Keratinocyte (primary cell): ENCODE measurements around the gene KANSL2. TPM values are rescaled to one million over a fixed set of nuclear protein-coding genes. Genes with fewer than 3 reads are reported as not detected.
"Not testable (repeated sequence)": the region's sequence is repeated elsewhere in the genome, so short reads cannot be mapped to it uniquely, and the experiment has no call there.

Experiments
- DNase-seq: peaks from one replicate; pipeline ENCODE4 v3.0.0-alpha.2; 2011; ENCODE audit warnings: low read depth, missing footprints, low spot score
- FAIRE-seq: peaks from 2 replicates; lab custom pipeline; 2011; peaks lifted over from hg19 to GRCh38; lab: Jason Lieb, UNC
- H2AFZ ChIP-seq: 2 replicates; pipeline ENCODE4 v1.6.0; 2012; ENCODE audit warnings: low read length, control low read depth, inconsistent platforms; ENCODE audit not compliant: control insufficient read depth
- H3K27ac ChIP-seq: 2 replicates; pipeline ENCODE4 v1.5.1; 2011; ENCODE audit warnings: low read length; ENCODE audit not compliant: control insufficient read depth, insufficient read depth
- H3K27me3 ChIP-seq: 3 replicates; pipeline ENCODE4 v1.6.0; 2011; ENCODE audit warnings: low read length; ENCODE audit not compliant: control insufficient read depth, insufficient read depth; ENCODE audit errors: extremely low read depth
- H3K36me3 ChIP-seq, 2 experiments: 2 replicates in 1 of 2; 3 replicates in 1 of 2; pipeline ENCODE4 v1.5.1; 2011; ENCODE audit warnings: low read length in 2 of 2, mild to moderate bottlenecking in 1 of 2; ENCODE audit not compliant: control insufficient read depth in 2 of 2, insufficient read depth in 2 of 2; ENCODE audit errors: extremely low read depth in 1 of 2
- H3K4me1 ChIP-seq: 3 replicates; pipeline ENCODE4 v1.5.1; 2011; ENCODE audit warnings: low read length; ENCODE audit not compliant: control insufficient read depth, insufficient read depth; ENCODE audit errors: extremely low read depth
- H3K4me2 ChIP-seq: 3 replicates; pipeline ENCODE4 v1.6.0; 2011; ENCODE audit warnings: low read depth, low read length; ENCODE audit not compliant: control insufficient read depth, insufficient read depth; ENCODE audit errors: extremely low read depth
- H3K4me3 ChIP-seq, 3 experiments: fragments of 200-600 bp in 1 of 3; sonication (generic) in 1 of 3; 2 replicates in 2 of 3; 3 replicates in 1 of 3; pipeline ENCODE4 v1.5.1; 2011 to 2016; ENCODE audit warnings: low read length in 3 of 3, mild to moderate bottlenecking in 3 of 3, control low read depth in 2 of 3, inconsistent platforms in 1 of 3, low read depth in 1 of 3, mixed read lengths in 1 of 3, mixed run types in 1 of 3, moderate library complexity in 1 of 3; ENCODE audit not compliant: control insufficient read depth in 2 of 3, insufficient read depth in 2 of 3; ENCODE audit errors: extremely low read depth in 1 of 3
- H3K79me2 ChIP-seq: 2 replicates; pipeline ENCODE4 v1.6.0; 2012; ENCODE audit warnings: low read length; ENCODE audit not compliant: control insufficient read depth, insufficient read depth
- H3K9ac ChIP-seq: 3 replicates; pipeline ENCODE4 v1.6.0; 2011; ENCODE audit warnings: low read length; ENCODE audit not compliant: control insufficient read depth, insufficient read depth; ENCODE audit errors: extremely low read depth
- H3K9me1 ChIP-seq: 3 replicates; pipeline ENCODE4 v1.6.0; 2011; ENCODE audit warnings: low read length; ENCODE audit not compliant: control insufficient read depth, insufficient read depth; ENCODE audit errors: extremely low read depth
- H3K9me3 ChIP-seq: 2 replicates; pipeline ENCODE4 v1.5.1; 2012; ENCODE audit warnings: low read depth, low read length; ENCODE audit not compliant: control insufficient read depth
- H4K20me1 ChIP-seq: 3 replicates; pipeline ENCODE4 v1.6.0; 2011; ENCODE audit warnings: low read length; ENCODE audit not compliant: control insufficient read depth, insufficient read depth; ENCODE audit errors: extremely low read depth
- EZH2 ChIP-seq: IDR thresholded peaks from one replicate; pipeline ENCODE4 v1.6.1; 2012; ENCODE audit warnings: inconsistent platforms, mild to moderate bottlenecking, low read length, moderate library complexity
- dilution Hi-C: fragments of 300-500 bp; cut with MboI; formaldehyde crosslinking; loops from one replicate; pipeline ENCODE4 v1.7.0; 2020; ENCODE audit warnings: low sequenced_read_pairs; ENCODE audit not compliant: extremely low pct_ligation_motif_present
- polyA plus RNA-seq, 5 experiments: library from polyadenylated mRNA; depleted of rRNA in 3 of 5; stranded (reverse) in 3 of 5; stranded (forward) in 1 of 5; unstranded in 1 of 5; fragments of >200 nt; gene quantifications; 1 replicate in 1 of 5; 2 replicates in 3 of 5; 3 replicates in 1 of 5; pipeline versions ENCODE4 v1.2.1 to v1.2.3, GENCODE V29; 2011 to 2012; ENCODE audit warnings: missing spikeins in 2 of 5, low read depth in 1 of 5, low replicate concordance in 1 of 5
- TF ChIP-seq, protein P1 (sequence below), 3 experiments: IDR thresholded peaks in 1 of 3; conservative IDR thresholded peaks in 1 of 3; optimal IDR thresholded peaks in 1 of 3; 2 replicates in 2 of 3; 3 replicates in 1 of 3; pipeline versions ENCODE3 to v1.5.1; 2011; ENCODE audit warnings: low read length in 3 of 3, mild to moderate bottlenecking in 3 of 3, moderate library complexity in 2 of 3, control low read depth in 1 of 3, inconsistent platforms in 1 of 3; ENCODE audit not compliant: insufficient read depth in 2 of 3; ENCODE audit errors: extremely low read depth in 1 of 3

KANSL2 gene
- polyA plus RNA-seq, 1 donor (not counting 4 experiments of a cell fraction or from before 2014, with no cell fraction given) = 37.8 TPM

DNA sequence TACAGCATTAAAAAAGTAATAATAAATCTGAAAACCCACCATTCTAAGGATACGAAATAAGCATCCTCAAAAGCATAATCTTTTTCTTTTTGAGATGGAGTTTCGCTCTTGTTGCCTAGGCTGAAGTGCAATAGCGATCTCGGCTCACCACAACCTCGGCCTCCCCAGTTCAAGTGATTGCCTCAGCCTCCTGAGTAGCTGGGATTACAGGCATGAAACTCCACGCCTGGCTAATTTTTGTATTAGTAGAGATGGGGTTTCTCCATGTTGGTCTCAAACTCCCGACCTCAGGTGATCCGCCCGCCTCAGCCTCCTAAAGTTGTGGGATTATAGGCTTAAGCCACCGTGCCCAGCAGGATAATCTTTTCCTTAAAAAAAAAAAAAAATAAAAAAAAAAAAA is 30.2 kb upstream of the KANSL2 start:
- peaks cover 3% of the 10 kb centered on the region for H4K20me1 ChIP-seq
- no peaks in the 10 kb centered on the region for H3K9me1 ChIP-seq
- H3K9ac ChIP-seq = no peak overlapping the region
- H3K4me2 ChIP-seq = no peak overlapping the region
- FAIRE-seq (no peak), DNase-seq (no peak)
- no peak overlapping the region for H3K27ac ChIP-seq
- dilution Hi-C loops = no loop called here
- H3K79me2 ChIP-seq = peaks cover 86% of the 10 kb centered on the region
- peaks cover 16% of the 10 kb centered on the region for H3K4me1 ChIP-seq
- TF ChIP-seq, protein P1, sequence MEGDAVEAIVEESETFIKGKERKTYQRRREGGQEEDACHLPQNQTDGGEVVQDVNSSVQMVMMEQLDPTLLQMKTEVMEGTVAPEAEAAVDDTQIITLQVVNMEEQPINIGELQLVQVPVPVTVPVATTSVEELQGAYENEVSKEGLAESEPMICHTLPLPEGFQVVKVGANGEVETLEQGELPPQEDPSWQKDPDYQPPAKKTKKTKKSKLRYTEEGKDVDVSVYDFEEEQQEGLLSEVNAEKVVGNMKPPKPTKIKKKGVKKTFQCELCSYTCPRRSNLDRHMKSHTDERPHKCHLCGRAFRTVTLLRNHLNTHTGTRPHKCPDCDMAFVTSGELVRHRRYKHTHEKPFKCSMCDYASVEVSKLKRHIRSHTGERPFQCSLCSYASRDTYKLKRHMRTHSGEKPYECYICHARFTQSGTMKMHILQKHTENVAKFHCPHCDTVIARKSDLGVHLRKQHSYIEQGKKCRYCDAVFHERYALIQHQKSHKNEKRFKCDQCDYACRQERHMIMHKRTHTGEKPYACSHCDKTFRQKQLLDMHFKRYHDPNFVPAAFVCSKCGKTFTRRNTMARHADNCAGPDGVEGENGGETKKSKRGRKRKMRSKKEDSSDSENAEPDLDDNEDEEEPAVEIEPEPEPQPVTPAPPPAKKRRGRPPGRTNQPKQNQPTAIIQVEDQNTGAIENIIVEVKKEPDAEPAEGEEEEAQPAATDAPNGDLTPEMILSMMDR (optimal IDR thresholded peaks at IDR 0.05 in 1 of 3, IDR thresholded peaks at IDR 0.05 in 1 of 3, conservative IDR thresholded peaks at IDR 0.05 in 1 of 3; ENCODE audit: extremely low read depth in 1 of 3, insufficient read depth in 2 of 3, low read length in 3 of 3) = no peak
- no peak for TF ChIP-seq EZH2
- H3K4me3 ChIP-seq = no peak overlapping the region
- H2AFZ ChIP-seq = no peak overlapping the region
- H3K36me3 ChIP-seq = peaks cover 6 to 19% of the 10 kb centered on the region in 2 experiments
- no peaks in the 10 kb centered on the region for H3K27me3 ChIP-seq
- no peaks in the 10 kb centered on the region for H3K9me3 ChIP-seq

DNA sequence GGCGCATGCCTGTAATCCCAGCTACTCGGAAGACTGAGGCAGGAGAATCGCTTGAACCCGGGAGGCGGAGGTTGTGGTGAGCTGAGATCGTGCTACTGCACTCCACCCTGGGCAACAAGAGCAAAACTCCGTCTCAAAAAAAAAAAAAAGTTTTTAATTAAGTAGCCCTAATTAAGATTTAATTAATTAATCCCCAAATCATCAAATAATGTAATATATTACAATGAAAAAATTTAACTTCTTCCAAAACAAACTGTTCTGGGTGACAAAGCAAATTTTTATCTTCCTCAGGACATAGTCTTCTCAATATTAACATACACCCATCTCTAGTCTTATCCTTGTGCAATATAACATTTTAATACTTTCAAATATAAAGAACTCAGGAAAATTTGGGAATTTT is 16.8 kb upstream of the KANSL2 start:
- Histone ChIP-seq H3K79me2 (peaks cover 26% of the 10 kb centered on the region), H3K36me3 (peaks cover 14 to 22% of the 10 kb centered on the region in 2 experiments)
- H3K9me3 ChIP-seq, dilution Hi-C loops, H3K4me2 ChIP-seq, H3K27me3 ChIP-seq, DNase-seq, FAIRE-seq, H3K4me3 ChIP-seq, H4K20me1 ChIP-seq, H3K9ac ChIP-seq, H3K27ac ChIP-seq, H3K4me1 ChIP-seq, H3K9me1 ChIP-seq, H2AFZ ChIP-seq: not testable (repeated sequence)

DNA sequence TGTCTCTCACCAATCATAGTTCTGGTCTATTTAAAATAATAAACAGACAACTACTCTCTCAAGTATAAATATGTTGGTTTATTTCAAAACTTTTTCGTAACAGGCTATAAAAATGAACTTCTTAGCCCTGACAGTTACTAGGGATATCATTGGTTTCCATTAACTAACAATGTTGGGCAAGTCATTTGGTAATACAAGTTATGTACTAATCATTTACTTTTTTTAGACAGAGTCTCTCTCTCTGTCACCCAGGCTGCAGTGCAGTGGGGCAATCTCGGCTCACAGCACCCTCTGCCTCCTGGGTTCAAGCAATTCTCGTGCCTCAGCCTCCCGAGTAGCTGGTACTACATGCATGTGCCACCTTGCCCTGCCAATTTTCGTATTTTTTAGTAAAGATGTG is 14.6 kb upstream of the KANSL2 start:
- TF ChIP-seq, protein P1 (optimal IDR thresholded peaks at IDR 0.05 in 1 of 3, IDR thresholded peaks at IDR 0.05 in 1 of 3, conservative IDR thresholded peaks at IDR 0.05 in 1 of 3; ENCODE audit: extremely low read depth in 1 of 3, insufficient read depth in 2 of 3, low read length in 3 of 3) = no peak
- TF ChIP-seq EZH2 = no peak
- DNase-seq (no peak), FAIRE-seq (no peak)
- no peaks in the 10 kb centered on the region for H3K4me1 ChIP-seq
- peaks cover 12% of the 10 kb centered on the region for H3K79me2 ChIP-seq
- H3K9ac ChIP-seq = no peak overlapping the region
- dilution Hi-C loops = no loop called here
- peaks cover 6% of the 10 kb centered on the region for H4K20me1 ChIP-seq
- no peak overlapping the region for H3K4me2 ChIP-seq
- H3K36me3 ChIP-seq = peaks cover 23 to 34% of the 10 kb centered on the region in 2 experiments
- H2AFZ ChIP-seq = no peak overlapping the region
- H3K4me3 ChIP-seq = no peak overlapping the region
- H3K27me3 ChIP-seq = no peaks in the 10 kb centered on the region
- H3K27ac ChIP-seq = no peak overlapping the region
- H3K9me3 ChIP-seq = no peaks in the 10 kb centered on the region
- H3K9me1 ChIP-seq = no peaks in the 10 kb centered on the region
